Tibial artery (tissue), 4 donors: ENCODE data around the gene C19orf47.

Experiments
- DNase-seq, 2 donors: peaks; one replicate each; pipeline ENCODE4 v3.0.0-alpha.2; 2019
- H3K27ac ChIP-seq, 2 donors: fragments of 200-600 bp; sonication (generic) in 1 of 2; 1 replicate in 1 of 2; 2 replicates in 1 of 2; pipeline ENCODE4 v1.5.1; 2018 to 2019; ENCODE audit warnings: mild to moderate bottlenecking in 1 of 2
- H3K27me3 ChIP-seq, 2 donors: fragments of 200-600 bp; sonication (generic) in 1 of 2; one replicate each; pipeline versions ENCODE4 v1.5.1 to v1.6.0; 2016 to 2019
- H3K36me3 ChIP-seq, 3 donors: fragments of 200-600 bp; sonication (generic) in 2 of 3; one replicate each; pipeline ENCODE4 v1.5.1; 2016 to 2019; ENCODE audit warnings: mild to moderate bottlenecking in 2 of 3
- H3K4me1 ChIP-seq, 4 donors: fragments of 200-600 bp; sonication (generic) in 2 of 4; 1 replicate in 3 of 4; 2 replicates in 1 of 4; pipeline ENCODE4 v1.5.1; 2016 to 2019
- H3K4me3 ChIP-seq, 2 donors: fragments of 200-600 bp; sonication (generic) in 1 of 2; 1 replicate in 1 of 2; 2 replicates in 1 of 2; pipeline ENCODE4 v1.5.1; 2018 to 2019; ENCODE audit warnings: mild to moderate bottlenecking in 2 of 2
- H3K9me3 ChIP-seq, 3 donors: fragments of 200-600 bp; sonication (generic) in 1 of 3; one replicate each; pipeline ENCODE4 v1.5.1; 2016 to 2019
- intact Hi-C: fragments of 100-400 bp; cut with DNase I; formaldehyde crosslinking; loops from one replicate; pipeline ENCODE4 v1.15.0; 2023; ENCODE audit warnings: low total_unique reads
- TF ChIP-seq, protein P1 (sequence below), 2 experiments: fragments of 200-600 bp in 1 of 2; fragments of 450-650 bp in 1 of 2; IDR thresholded peaks; one replicate each; pipeline ENCODE4 v1.5.1; 2017 to 2019; ENCODE audit warnings: antibody characterized with exemption in 2 of 2, mild to moderate bottlenecking in 1 of 2, moderate library complexity in 1 of 2

C19orf47 gene

DNA sequence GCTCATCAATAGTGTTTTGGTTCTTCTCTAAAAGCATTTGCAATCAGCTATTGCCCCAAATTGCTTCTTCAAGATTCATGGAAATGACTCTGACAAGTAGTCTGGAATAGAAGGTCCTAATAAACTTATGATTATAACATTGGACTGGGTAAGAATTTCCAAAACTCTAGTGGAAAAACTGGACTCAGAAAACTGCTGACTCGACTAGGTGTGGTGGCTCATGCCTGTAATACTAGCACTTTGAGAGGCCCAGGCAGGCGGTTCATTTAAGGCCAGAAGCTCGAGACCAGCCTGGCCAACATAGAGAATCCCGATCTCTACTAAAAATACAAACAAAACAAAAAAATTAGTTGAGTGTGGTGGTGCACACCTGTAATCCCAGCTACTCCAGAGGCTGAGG, 47.5 kb downstream of the C19orf47 start:
- DNase-seq = no peak
- TF ChIP-seq, protein P1, sequence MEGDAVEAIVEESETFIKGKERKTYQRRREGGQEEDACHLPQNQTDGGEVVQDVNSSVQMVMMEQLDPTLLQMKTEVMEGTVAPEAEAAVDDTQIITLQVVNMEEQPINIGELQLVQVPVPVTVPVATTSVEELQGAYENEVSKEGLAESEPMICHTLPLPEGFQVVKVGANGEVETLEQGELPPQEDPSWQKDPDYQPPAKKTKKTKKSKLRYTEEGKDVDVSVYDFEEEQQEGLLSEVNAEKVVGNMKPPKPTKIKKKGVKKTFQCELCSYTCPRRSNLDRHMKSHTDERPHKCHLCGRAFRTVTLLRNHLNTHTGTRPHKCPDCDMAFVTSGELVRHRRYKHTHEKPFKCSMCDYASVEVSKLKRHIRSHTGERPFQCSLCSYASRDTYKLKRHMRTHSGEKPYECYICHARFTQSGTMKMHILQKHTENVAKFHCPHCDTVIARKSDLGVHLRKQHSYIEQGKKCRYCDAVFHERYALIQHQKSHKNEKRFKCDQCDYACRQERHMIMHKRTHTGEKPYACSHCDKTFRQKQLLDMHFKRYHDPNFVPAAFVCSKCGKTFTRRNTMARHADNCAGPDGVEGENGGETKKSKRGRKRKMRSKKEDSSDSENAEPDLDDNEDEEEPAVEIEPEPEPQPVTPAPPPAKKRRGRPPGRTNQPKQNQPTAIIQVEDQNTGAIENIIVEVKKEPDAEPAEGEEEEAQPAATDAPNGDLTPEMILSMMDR (IDR thresholded peaks at IDR 0.05) = no peak
- Histone ChIP-seq H3K36me3 (no peaks in the 10 kb centered on the region), H3K4me3 (no peak overlapping the region), H3K27me3 (no peaks in the 10 kb centered on the region), H3K27ac (no peak overlapping the region), H3K4me1 (no peaks in the 10 kb centered on the region), H3K9me3 (no peaks in the 10 kb centered on the region)
- intact Hi-C loops = loop anchor here (10.0 kb wide), 1 partner anchor 144 kb away; the partner anchor contains the start of gene SERTAD3

DNA sequence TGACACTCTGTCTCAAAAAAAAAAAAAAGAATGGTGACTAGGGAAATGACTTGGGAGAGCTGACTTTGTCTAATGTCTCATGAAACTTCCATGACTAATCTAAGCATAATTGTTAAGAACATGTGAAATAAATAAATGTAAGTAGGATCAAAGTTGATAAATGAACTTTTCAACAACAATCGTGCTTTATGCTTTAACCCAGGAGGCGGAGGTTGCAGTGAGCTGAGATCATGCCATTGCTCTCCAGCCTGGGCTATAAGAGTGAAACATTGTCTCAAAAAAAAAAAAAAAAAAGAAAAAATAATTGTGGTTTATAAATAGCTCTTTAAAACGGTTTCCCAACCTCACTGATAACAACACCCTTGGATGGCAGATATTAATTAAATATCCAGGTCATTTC, 50.2 kb downstream of the C19orf47 start:
- Histone ChIP-seq H3K4me3 (no peak overlapping the region), H3K36me3 (peaks cover 0 to 11% (median 0%) of the 10 kb centered on the region in 3 donors), H3K27me3 (no peaks in the 10 kb centered on the region), H3K9me3 (no peaks in the 10 kb centered on the region), H3K4me1 (no peaks in the 10 kb centered on the region), H3K27ac (no peak overlapping the region)
- intact Hi-C loops = no loop called here
- TF ChIP-seq, protein P1 (IDR thresholded peaks at IDR 0.05) = no peak
- DNase-seq = no peak

DNA sequence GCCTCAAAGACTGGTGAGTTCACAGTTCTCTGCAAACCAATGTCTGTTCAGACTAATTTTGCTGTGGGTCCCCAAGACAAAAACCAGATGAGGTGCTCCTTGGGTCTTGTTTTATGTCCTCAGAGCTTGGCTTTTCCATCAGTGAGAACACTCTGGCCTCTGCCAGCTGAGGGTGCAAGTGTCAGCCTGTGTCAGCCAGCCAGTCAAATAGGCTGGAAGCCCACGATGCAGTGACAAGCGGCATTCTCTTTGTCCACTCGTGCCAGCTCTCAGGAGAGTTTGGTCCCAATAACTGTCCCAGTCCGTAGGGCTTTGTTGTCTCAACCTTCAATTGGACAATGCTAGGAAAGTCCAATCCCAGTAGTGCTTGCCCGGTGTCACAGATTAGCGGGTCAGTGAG, 53.6 kb downstream of the C19orf47 start:
- Histone ChIP-seq H3K4me3 (no peak overlapping the region), H3K27ac (no peak overlapping the region), H3K36me3 (peaks cover 0 to 11% (median 0%) of the 10 kb centered on the region in 3 donors), H3K4me1 (no peaks in the 10 kb centered on the region), H3K9me3 (no peaks in the 10 kb centered on the region), H3K27me3 (no peaks in the 10 kb centered on the region)
- TF ChIP-seq, protein P1 (IDR thresholded peaks at IDR 0.05) = no peak
- intact Hi-C loops = no loop called here
- peak in 1 of 2 donors; percentile 12 for DNase-seq

DNA sequence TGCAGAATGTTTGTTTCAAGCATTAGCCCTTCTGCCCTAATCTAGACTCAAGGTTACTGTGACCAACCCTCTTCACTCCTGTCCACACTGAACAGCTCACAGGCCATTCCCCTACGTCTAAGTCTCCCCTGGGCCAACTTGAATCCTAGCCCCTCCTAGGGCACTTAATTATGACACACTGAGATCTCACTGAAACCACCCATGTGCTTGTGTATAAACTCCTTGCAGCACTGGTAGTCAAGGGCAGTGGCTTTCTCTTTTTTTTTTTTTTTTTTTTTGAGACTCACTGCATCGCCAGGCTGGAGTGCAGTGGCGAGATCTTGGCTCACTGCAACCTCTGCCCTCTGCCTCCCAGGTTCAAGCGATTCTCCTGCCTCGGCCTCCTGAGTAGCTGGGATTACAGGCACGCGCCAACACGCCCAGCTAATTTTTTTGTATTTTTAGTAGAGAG, 61.2 kb downstream of the C19orf47 start:
- H3K27ac ChIP-seq = peak overlapping the region in 1 of 2 donors; percentile 94
- H3K36me3 ChIP-seq = peaks cover 0 to 4% (median 0%) of the 10 kb centered on the region in 3 donors
- no peak for DNase-seq
- H3K9me3 ChIP-seq = no peaks in the 10 kb centered on the region
- TF ChIP-seq, protein P1 (IDR thresholded peaks at IDR 0.05) = no peak
- H3K4me3 ChIP-seq = no peak overlapping the region
- H3K27me3 ChIP-seq = no peaks in the 10 kb centered on the region
- intact Hi-C loops = no loop called here
- peaks cover 0 to 32% (median 21%) of the 10 kb centered on the region in 4 donors for H3K4me1 ChIP-seq

DNA sequence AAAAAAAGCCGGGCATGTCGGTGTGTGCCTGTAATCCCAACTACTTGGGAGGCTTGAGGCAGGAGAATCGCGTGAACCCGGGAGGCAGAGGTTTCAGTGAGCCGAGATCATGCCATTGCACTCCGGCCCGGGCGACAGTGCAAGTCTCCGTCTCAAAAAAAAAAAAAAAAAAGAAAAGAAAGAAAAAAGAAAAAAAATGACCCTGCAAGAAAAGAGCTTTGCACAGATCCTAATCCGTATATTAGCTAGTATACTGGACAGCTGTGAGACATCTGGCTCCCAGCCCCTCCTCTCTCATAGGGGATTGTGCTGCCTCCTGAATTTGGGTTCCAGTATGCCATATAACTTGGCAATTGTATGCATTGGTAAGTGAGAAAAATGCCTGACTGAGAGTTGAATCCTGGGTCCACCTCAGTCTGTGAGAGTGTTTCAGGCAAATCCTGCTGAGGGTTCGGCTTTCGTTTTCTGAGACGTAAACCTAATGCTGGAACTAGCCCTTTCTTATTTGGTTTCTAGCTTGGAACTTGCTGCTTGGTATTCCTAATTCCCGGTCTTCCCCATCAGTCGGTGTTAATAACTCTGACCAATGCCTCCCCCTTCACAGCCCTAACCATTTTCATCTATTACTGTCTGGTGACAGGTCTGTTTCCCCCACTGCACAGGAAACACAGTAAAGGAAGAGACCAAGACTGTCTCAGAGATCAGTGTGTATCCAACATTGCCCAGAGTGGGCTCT, 61.8 kb downstream of the C19orf47 start:
- no peak for DNase-seq
- no peaks in the 10 kb centered on the region for H3K9me3 ChIP-seq
- peaks cover 0 to 38% (median 24%) of the 10 kb centered on the region in 4 donors for H3K4me1 ChIP-seq
- no peaks in the 10 kb centered on the region for H3K27me3 ChIP-seq
- TF ChIP-seq, protein P1 (IDR thresholded peaks at IDR 0.05) = no peak
- H3K36me3 ChIP-seq = peaks cover 0 to 7% (median 0%) of the 10 kb centered on the region in 3 donors
- H3K4me3 ChIP-seq = peak overlapping the region; percentile 73 to 81
- H3K27ac ChIP-seq = peak overlapping the region; percentile 91 to 94
- intact Hi-C loops = no loop called here
